Panc1 (cell line): ENCODE data around the gene SLC5A9.

Source experiments
- CTCF ChIP-seq: fragments of 450-650 bp; IDR thresholded peaks from 2 replicates; pipeline ENCODE4 v1.5.1; 2017; ENCODE audit warnings: mild to moderate bottlenecking
- POLR2AphosphoS5 ChIP-seq: IDR thresholded peaks from 2 replicates; pipeline ENCODE4 v1.6.1; 2012; ENCODE audit warnings: mild to moderate bottlenecking, low read depth, low read length, moderate library complexity
- REST ChIP-seq, 2 experiments: IDR thresholded peaks; 2 replicates each; pipeline ENCODE4 v1.6.1; 2011 to 2012; ENCODE audit warnings: low read depth in 2 of 2, control low read depth in 1 of 2, low read length in 1 of 2, mild to moderate bottlenecking in 1 of 2, moderate library complexity in 1 of 2; ENCODE audit not compliant: insufficient read depth in 1 of 2
- SIN3A ChIP-seq: IDR thresholded peaks from 2 replicates; pipeline ENCODE4 v1.6.1; 2012; ENCODE audit warnings: low read depth, mild to moderate bottlenecking, low read length, moderate library complexity, borderline replicate concordance; ENCODE audit not compliant: insufficient read depth
- TCF7L2 ChIP-seq: IDR thresholded peaks from 2 replicates; pipeline ENCODE4 v1.6.1; 2011; ENCODE audit warnings: mild to moderate bottlenecking, low read depth, low read length, inconsistent platforms

GRCh38 chr1:48216941-48217340 is 5.6 kb upstream of the SLC5A9 start:
- TF ChIP-seq CTCF: no peak
- TF ChIP-seq POLR2AphosphoS5: no peak
- no peak for TF ChIP-seq REST (IDR thresholded peaks at IDR 0.05; ENCODE audit: insufficient read depth in 1 of 2, low read depth in 2 of 2, low read length in 1 of 2)
- no peak for TF ChIP-seq TCF7L2
- no peak for TF ChIP-seq SIN3A
